ENCODE results near the gene EXOC3.

EXOC3 gene

DNA sequence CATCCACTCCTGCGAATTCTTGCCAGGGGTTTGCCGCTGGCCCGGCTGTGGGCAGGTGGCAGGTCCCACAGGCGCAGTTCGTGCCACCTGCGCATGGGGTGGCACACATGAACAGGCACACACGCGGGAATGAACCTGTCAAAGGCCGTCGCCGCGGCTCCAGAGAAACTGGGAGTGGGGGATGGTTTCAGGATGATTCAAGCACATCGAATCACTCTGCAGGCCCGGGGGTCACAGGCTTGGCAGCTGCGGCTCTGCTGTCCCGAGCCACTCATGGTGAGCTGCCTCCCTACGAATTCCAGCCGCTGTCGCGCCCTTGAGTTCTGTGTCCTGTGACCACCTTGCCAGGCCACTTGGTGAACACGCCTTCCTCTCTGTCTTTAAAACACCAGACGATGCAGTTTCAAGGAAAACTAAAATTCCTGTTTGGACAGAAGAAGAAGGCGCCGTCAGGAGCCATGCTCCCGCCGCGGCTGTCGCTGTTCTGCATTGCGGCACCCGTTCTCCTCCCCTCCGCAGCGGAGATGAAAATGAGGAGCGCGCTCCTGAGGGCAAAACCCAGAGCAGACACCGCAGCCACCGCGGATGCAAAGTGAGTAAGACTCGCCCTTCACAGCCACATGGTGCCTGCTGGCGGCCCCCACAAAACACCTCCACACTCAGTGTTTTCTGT lies 15.4 kb upstream of the EXOC3 start:
- no peak for DNase-seq

DNA sequence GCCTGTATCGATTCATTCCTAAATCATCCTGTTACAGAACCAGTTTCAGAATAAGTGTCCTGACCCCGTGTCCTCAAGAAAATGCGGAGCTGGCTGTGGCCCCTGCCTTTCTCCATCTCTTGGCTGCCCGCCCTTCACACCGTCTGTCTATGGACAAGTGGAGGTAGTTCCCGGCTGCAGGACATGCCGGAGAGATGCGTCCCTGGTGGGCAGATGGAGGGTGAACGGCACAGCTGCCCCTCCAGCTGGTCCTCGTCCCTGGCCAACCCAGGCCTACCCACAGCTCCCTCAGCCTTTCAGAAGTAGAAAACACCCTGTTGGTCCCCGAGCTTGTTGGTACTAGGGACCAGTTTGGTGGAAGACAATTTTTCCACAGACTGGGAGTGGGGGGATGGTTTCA lies 14.8 kb upstream of the EXOC3 start:
- no peak for DNase-seq

DNA sequence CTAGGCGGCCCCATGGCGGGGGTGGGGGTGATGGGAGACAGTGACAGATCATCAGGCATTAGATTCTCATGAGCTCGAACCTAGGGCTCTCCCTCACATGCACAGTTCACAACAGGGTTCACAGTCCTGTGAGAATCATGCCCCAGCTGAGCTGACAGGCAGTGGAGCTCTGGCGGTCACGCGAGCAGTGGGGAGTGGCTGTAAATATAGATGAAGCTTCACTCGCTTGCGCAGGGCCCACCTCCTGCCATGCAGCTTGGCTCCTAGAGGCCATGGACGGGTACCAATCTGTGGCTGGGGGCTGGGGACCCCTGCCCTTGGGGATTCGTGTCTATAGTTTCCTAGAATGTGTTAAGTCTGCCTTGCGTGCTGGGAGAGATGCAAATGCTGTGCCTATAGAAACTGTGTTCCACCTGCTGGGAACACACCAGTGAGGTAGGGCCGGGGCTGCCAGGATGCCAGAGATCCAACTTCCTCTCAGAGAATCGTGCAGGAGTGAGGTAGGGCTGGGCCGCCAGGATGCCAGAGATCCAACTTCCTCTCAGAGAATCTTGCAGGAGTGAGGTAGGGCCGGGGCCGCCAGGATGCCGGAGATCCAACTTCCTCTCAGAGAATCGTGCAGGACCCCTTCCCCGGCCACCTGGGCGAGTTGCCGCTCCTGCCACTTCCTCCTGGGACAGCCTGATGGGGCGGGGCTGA lies 14.1 kb upstream of the EXOC3 start:
- no peak for DNase-seq

DNA sequence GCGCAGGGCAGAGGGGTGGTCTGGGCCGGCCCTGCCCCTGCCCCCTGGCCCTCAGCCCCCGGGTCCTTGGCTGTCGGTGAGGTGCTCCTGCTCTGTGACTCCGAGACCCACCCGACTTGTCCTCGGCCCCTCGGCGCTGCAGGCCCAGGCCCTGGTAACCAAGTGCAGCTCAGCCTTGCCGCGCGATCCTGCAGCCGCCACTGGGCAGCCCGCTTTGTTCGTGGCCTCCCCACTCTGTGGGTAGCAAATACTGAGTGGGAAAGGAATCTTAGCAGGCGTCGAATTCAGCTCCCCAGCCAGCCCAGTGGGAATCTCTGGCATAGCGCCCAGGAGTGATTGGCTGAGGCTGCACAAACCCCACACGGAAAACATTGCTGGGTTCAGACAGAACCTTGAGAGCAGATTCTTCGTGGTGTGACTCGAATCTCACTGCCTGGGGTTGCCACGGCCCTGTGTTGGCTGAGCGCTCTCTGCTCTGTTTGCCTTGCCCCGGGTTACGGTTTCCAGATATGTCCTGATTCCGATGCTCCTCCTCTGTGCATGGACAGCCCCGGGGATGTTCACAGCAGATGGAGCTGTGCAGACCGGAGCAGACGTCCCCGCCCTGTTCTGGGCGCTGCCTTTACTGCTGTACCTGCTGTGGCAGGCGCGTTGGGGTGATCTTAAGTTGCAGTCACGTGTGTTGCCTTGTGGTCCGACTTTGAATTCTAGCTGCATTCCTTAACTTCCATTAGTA lies 13.4 kb upstream of the EXOC3 start:
- no peak for DNase-seq

DNA sequence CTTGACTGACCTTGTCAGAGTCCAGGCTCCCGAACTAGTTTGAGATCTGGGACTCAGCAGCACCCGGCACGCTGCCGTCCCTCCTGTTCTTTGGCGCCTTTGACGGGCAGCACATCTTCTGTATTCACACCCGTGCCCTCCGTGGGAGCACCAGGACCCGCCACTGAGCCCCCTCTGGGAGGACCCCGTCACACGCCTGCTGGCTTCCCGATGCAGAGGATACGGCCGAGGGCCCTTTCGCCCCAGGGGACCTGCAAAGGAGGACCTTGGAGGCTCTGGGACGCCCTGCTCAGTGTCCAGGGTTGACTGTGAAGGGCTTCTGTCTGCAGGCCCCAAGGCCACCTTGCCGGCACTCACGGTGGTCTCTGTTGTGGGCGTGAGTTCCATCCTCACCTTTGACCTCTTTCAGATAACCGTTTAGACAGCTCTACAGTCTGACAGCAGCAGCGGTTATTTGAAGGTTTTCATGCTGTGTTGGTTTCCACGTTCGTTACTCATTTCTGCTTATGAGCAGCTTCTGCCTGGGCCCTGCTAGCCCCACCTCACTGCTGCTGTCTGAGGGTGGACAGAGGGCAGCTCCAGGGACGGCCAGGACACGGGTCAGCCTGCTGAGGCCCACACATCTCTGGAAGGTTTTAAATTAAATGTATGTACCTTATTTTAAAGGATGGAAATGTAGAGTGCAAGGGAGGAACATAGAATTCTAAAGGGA lies 12.6 kb upstream of the EXOC3 start:
- DNase-seq = no peak

DNA sequence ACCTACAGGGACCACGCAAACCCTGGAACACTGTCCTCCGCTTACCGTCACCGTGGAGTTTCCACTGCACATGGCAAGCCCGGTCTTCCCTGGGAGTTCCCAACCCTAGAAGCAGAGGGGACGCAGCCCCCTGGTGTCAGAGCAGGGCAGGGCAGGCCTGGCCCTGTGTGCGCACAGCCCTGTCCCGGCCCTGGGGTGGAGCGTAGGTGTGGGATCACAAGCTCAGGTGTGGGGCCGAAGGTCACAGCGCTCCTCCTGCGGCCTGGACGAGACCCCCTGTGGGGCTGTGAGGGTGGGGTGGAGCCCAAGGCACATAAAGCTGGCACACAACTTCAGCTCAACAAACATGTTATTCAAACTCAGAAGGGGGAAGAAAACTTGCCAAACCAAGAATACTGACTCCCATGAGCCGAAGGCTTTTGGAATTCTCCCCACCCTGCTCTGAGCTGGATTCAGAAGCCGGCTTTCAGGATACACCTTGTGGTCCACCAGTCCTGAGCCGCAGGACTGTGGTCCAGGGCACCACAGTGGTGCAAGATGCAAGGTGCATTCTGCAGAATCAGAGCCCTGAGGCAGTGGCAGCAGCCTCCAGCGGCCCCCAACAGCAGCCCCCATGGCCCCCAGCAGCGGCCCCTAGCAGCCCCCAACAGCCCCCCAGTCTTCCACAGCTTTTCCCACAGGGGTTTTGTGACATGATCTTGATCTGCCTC lies 11.8 kb upstream of the EXOC3 start:
- DNase-seq = no peak

DNA sequence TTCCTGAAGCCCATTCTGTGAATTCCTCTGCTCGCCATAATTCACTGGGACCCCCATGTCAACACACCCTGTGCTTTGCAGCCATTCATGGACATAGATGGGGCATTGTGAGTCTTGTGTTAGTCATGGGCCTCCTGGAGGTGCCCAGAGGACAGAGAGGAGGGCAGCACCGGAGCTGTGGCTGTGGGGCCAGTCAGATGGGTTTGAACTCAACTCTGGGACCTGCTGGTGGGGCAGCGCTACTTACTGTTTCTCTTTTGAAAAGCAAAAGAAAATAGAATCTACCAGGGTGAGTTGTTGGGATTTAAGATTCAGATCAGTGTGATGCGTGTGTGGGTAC lies 11.3 kb upstream of the EXOC3 start:
- no peak for DNase-seq

DNA sequence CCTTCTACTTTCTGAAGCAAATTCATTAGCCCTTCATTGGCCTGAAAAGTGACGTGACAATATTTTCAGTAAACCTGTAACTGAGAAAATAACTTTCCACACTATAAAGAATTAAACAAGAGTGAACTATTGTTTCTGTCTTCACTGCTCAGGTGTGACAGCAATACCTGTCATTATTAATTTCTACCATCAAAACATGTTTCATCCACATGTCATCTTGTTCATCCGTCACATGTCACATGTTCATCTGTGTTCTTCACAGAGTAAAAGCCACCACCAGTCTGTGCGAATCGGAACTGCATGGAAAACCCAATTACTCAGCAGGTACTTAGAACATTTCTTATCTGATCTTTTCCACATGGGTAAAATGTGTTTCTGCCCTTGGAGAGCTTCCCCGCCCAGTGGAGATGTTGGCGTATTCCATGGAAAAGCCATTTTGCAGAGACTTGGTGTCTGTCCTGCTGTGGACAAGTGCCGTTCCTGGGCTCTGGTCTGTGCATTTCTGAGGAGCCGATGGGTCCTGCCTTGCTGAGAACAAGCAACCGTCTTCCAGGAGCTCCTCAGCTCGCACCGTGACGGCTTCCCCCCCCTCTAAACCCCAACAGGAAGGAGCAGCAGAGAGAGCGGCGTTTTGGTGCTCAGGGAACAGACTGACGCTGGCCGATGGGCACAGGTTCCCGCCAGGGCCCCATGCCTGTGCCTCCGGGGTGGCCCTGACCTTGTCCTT lies 10.6 kb upstream of the EXOC3 start:
- DNase-seq = no peak

DNA sequence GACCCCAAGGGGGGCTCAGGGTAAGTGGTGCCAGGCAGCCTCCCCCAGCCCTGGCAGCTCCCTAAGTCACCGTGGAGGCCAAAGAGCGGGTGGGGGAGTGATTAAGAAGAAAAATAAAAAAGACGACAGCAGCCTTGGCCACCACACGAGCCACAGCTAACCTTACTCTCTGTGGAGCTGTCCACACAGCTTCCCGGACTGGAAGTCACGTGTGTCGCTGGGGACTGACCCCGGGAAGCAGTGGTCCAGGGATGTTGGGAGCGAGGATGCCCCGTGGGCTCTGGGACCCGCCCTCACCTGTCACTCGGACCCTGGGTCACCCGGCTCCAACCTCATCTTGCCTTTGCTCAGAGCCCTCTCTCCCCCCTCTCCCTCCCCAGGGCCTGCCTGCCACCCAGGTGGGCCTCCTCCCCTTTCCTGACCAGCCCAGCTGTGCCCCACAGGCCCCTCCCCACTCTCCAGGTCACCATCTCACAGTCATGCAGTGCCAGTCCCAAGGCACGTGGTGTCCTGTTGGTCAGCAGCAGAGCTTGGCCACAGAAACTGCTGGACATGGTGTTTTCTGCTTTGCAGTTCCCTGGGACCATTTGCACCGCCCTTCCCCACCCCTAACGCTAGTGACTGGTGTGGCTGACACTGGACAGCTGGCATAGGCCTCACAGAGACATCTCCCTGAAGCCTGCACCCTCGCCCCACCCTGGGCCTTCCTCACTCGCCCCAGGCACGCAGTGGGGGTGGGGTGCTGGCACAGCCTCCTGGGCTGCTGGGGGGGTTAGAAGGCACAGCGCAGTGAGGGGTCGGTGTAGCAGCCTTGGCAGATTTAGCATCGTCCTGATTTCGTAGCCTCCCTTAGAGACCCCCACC lies 9.8 kb upstream of the EXOC3 start:
- no peak for DNase-seq

DNA sequence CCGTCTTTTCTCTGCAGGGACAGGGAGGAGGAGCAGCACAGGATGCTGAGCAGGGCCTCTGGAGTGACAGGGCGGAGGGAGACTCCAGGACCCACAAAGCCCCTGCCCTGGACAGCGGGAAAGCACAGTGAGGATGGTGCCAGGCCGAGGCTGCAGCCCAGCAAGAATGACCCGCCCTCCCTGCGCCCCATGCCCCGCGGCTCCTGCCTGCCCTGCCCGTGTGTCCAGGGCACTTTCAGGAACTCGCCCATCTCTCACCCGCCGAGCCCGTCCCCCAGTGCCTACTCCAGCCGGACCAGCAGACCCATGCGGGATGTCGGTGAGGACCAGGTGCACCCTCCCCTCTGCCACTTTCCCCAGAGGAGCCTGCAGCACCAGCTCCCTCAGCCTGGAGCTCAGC lies 9.1 kb upstream of the EXOC3 start:
- no peak for DNase-seq

DNA sequence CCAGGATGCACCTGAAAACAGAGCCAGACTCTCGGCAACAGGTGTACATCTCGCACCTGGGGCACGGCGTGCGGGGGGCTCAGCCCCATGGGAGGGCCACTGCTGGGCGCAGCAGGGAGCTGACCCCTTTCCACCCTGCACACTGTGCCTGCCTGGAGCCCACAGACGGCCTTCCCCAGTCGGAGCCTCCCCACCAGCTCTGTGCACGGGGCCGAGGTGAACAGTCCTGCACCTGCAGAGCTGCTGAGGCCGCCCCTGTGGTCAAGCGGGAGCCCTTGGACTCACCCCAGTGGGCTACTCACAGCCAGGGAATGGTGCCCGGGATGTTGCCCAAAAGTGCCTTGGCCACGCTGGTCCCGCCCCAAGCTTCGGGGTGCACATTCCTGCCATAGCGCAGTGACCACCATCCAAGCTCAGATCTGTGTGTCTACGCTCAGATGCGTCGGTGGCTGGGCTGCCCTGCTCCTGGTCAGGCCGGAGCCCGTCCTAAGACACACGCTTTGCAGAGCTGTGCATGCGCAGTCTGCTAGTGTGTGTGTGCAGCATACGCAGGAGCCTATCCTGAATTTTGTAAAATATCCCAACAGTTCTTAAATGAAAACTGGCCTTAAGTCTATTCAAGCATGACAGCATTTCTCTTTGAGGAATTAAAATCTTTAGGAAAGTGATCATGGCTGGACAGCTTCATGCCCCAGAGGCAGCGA lies 8.4 kb upstream of the EXOC3 start:
- no peak for DNase-seq

DNA sequence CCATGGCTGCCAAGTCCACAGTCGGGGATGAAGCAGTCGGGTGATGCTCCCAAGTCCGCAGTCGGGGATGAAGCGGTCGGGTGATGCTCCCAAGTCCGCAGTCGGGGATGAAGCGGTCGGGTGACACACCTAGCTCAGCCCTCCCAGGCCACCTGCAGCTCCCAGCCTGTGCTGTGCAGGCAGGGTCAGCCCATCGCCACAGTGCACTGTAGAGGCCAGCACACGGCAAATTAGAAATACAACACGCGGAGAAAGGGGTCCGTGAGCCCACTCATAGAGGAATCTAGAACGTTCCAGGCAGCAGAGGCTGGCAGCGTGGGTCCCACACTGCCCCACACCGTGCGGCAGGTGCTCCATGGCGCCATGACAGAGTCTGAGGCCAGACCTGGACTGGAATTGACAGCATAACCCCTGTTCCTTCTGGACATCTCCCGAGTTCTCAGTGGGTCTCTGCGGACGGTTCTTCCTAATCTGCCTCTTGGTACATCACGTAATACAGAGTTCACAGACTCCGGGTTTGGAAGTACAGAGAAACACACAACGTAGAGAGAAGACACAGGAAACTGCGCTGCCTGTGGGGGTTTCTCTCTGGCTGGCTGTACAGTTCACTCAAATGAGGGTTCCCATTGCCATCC lies 7.7 kb upstream of the EXOC3 start:
- no peak for DNase-seq

DNA sequence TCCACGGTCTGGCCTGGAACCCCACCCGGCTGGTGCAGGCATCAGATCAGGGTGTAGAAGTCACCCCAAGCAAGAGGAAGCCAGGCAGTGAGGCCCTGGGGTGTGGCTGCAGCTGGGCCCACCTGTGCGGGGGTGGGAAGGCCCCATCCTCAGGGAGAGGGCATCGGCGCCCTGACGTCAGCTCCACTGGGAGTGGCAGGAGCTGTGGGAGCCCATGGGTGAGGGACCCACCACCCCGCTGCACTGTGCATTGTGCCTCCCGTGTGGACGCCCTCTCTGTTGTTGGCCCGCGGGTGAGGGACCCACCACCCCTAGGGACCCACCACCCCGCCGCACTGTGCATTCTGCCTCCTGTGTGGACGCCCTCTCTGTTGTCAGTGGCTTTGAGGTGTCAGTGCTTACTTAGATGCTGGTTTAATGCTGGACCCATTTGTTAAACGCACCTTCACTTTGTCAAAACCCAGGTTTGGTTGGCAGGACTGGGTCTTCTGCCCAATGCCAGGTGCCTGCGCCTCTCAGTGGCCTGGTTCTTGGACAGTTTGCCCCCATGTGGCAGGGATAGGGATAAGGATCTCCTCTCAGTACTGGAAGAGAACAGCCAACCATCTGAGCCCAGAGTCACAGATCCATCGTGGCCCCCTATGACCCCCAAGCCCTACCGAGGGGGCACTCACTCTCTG lies 6.9 kb upstream of the EXOC3 start:
- no peak for DNase-seq

DNA sequence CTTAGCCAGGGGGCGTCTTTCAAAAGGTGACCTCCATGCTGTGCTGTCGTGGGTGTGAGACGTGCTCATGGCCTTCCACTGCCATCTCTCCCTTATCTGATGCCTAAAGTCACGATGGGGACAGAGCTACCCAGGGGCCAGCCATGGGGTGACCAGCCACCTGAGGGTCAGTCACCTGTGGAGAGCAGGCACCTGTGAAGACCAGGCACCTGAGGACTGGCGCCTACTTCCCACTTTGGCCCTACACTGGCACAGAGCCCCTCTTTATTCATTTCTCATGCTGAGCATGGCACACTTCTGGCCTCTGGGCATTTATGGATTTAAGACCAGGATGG lies 6.4 kb upstream of the EXOC3 start:
- DNase-seq = no peak

DNA sequence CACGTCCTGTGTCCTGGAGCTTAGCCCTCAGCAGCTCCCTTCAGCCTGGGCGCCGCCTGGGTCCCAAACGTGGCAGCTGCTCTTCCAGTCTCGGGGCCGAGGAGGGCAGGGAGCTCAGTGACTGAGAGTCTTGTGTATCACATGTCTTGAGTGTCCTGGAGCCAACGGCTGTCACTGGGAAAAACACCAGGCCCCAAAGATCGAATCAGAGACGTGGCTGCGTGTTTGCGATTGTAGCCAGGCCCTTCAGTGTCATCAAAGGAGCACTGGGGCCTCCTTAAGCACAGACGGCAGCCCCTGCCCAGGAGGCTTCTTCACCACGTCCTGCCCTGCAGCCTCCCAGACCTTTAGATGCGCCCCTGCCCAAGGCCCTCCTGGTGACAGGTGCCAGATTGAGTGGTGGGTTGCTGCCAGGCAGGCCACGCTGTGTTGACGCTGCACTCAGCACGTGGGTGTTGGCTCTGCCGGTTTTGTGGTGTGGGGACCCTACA lies 5.7 kb upstream of the EXOC3 start:
- no peak for DNase-seq

DNA sequence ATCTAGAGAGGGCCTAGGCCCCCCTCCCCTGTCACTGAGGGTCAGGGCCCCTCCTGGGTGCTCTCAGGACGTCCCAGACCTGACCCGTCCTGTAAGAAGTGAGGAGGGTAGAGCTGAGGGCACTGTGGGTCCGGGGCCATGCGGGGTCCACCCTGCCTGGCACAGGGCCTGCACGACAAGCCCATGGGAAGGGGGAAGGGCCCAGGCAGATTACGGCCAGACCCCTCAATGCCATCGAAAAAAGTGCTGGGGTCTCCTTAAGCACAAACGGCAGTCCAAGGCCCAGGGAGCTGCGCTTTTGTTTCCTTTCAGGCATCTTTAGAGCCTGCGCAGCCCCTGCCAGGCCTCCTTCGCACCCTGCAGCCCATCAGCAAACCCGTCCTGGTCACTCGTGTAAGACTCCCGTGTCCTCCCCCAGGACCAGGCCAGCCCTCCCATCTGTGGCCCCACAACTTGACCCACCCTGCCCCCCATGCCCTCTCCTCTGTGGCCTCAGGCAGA lies 4.4 kb upstream of the EXOC3 start:
- DNase-seq = no peak

DNA sequence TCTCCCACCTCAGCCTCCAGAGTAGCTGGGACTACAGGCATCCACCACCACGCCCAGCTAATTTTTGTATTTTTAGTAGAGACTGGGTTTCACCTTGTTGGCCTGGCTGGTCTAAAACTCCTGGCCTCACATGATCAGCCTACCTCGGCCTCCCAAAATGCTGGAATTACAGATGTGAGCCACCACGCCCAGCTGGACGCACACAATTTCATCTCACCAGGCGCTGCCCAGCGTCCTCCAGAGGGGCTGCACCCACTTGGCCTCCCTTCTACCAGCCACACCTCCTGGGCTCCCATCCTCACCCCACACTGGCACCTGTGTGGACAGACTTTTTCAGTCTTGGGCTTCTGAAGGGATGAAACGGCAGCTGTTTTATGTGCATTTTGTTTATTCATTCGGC lies 3.8 kb upstream of the EXOC3 start:
- DNase-seq = no peak

DNA sequence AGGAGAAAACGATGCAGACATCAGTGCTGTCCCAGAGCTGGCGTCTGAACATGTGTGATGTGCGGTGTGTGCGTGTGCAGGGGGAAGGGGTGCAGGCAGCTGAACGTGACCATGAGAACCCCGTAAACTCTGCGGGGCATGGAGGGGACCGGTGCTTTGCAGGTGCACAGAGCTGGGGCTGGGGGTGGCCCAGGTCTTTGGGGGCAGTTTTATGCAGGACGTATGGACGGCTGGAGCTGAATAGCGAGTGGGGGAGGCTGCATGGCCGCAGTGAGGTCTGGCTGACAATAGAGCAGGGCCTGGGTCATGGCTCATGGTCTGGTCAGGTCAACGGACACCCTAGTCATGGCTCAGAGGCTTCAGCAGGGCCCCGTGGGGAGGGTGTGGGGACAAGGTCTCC lies 3.3 kb upstream of the EXOC3 start:
- no peak for DNase-seq
